ENCODE results near the gene ADPGK. TPM values are rescaled to one million over a fixed set of nuclear protein-coding genes. Genes with fewer than 3 reads are reported as not detected.

The ADPGK gene
- total RNA-seq, 4 donors from 2014 or later: 53.2 to 94.1 (median 69.7) TPM

GRCh38 chr15:72771329-72771725 lies 12.2 kb downstream of the ADPGK start:
- H3K36me3 ChIP-seq: peaks cover 0 to 79% (median 0%) of the 10 kb centered on the region in 3 donors

GRCh38 chr15:72770673-72771328 lies 12.8 kb downstream of the ADPGK start:
- Histone ChIP-seq H3K9me3 (peaks cover 0 to 4% (median 0%) of the 10 kb centered on the region in 4 donors), H3K36me3 (peaks cover 0 to 85% (median 0%) of the 10 kb centered on the region in 3 donors), H3K4me3 (no peak overlapping the region), H3K4me1 (peaks cover 0 to 10% (median 0%) of the 10 kb centered on the region in 4 donors), H3K27me3 (no peaks in the 10 kb centered on the region), H3K27ac (no peak overlapping the region)
- TF ChIP-seq CTCF (IDR thresholded peaks at IDR 0.05): no peak
- no peak for TF ChIP-seq POLR2A (IDR thresholded peaks at IDR 0.05)
- DNase-seq: no peak

More at GRCh38 chr15:72771329-72771725, 12.2 kb downstream of the ADPGK start:
- Histone ChIP-seq H3K27me3 (no peaks in the 10 kb centered on the region), H3K9me3 (peaks cover 0 to 4% (median 0%) of the 10 kb centered on the region in 4 donors), H3K27ac (no peak overlapping the region), H3K4me3 (no peak overlapping the region), H3K4me1 (peaks cover 0 to 10% (median 0%) of the 10 kb centered on the region in 4 donors)
- TF ChIP-seq POLR2A (IDR thresholded peaks at IDR 0.05) (no peak), CTCF (IDR thresholded peaks at IDR 0.05) (no peak)
- no peak for DNase-seq

GRCh38 chr15:72766780-72767179 lies 16.8 kb downstream of the ADPGK start:
- no peaks in the 10 kb centered on the region for H3K27me3 ChIP-seq
- H3K36me3 ChIP-seq: peaks cover 0 to 92% (median 0%) of the 10 kb centered on the region in 3 donors
- no peak for DNase-seq
- no peak overlapping the region for H3K27ac ChIP-seq
- peaks cover 0 to 4% (median 0%) of the 10 kb centered on the region in 4 donors for H3K9me3 ChIP-seq
- TF ChIP-seq CTCF (IDR thresholded peaks at IDR 0.05) (no peak), POLR2A (IDR thresholded peaks at IDR 0.05) (no peak)
- no peak overlapping the region for H3K4me3 ChIP-seq
- no peaks in the 10 kb centered on the region for H3K4me1 ChIP-seq

- no peak for DNase-seq
- no peak overlapping the region for H3K4me3 ChIP-seq
- no peak overlapping the region for H3K27ac ChIP-seq
- H3K4me1 ChIP-seq: no peaks in the 10 kb centered on the region
- peaks cover 0 to 4% (median 0%) of the 10 kb centered on the region in 4 donors for H3K9me3 ChIP-seq
- H3K36me3 ChIP-seq: peaks cover 0 to 87% (median 0%) of the 10 kb centered on the region in 3 donors
- TF ChIP-seq CTCF (IDR thresholded peaks at IDR 0.05): no peak
- no peak for TF ChIP-seq POLR2A (IDR thresholded peaks at IDR 0.05)
- H3K27me3 ChIP-seq: no peaks in the 10 kb centered on the region
Measured at GRCh38 chr15:72766025-72766424, 17.5 kb downstream of the ADPGK start.

GRCh38 chr15:72764656-72765055 lies 18.9 kb downstream of the ADPGK start:
- Histone ChIP-seq H3K4me1 (no peaks in the 10 kb centered on the region), H3K27me3 (no peaks in the 10 kb centered on the region), H3K36me3 (peaks cover 0 to 85% (median 0%) of the 10 kb centered on the region in 3 donors), H3K4me3 (no peak overlapping the region), H3K27ac (no peak overlapping the region), H3K9me3 (peaks cover 0 to 4% (median 0%) of the 10 kb centered on the region in 4 donors)
- TF ChIP-seq POLR2A (IDR thresholded peaks at IDR 0.05) (no peak), CTCF (IDR thresholded peaks at IDR 0.05) (no peak)
- DNase-seq: no peak
